ENCODE data around the gene TBL3. TPM values are rescaled to one million over a fixed set of nuclear protein-coding genes. Genes with fewer than 3 reads are reported as not detected.

TBL3 gene
- total RNA-seq, 1 donor from 2014 or later: 26.8 TPM

- Mint-ChIP-seq H3K27ac (ENCODE audit: unreplicated experiment) (no peak overlapping the region), H3K4me3 (ENCODE audit: unreplicated experiment) (peak overlapping the region; percentile 81), H3K9me3 (ENCODE audit: unreplicated experiment) (peaks cover 6% of the 10 kb centered on the region), H3K36me3 (ENCODE audit: unreplicated experiment) (no peaks in the 10 kb centered on the region), H3K27me3 (ENCODE audit: unreplicated experiment) (peaks cover 4% of the 10 kb centered on the region), H3K4me1 (ENCODE audit: low read depth, unreplicated experiment) (peaks cover 11% of the 10 kb centered on the region)
- TF ChIP-seq CTCF (IDR thresholded peaks at IDR 0.05; ENCODE audit: partially characterized antibody, unreplicated experiment): no peak
- DNase-seq: no peak
Measured at GRCh38 chr16:1929105-1929504, 42.7 kb upstream of the TBL3 start.

- H3K36me3 Mint-ChIP-seq (ENCODE audit: unreplicated experiment): no peaks in the 10 kb centered on the region
Measured at GRCh38 chr16:1929578-1930337, 42.1 kb upstream of the TBL3 start.

GRCh38 chr16:1930338-1930720, 41.5 kb upstream of the TBL3 start:
- no peak for DNase-seq
- Mint-ChIP-seq H3K9me3 (ENCODE audit: unreplicated experiment) (peaks cover 4% of the 10 kb centered on the region), H3K27me3 (ENCODE audit: unreplicated experiment) (peaks cover 4% of the 10 kb centered on the region), H3K4me1 (ENCODE audit: low read depth, unreplicated experiment) (peaks cover 6% of the 10 kb centered on the region), H3K27ac (ENCODE audit: unreplicated experiment) (no peak overlapping the region), H3K4me3 (ENCODE audit: unreplicated experiment) (no peak overlapping the region), H3K36me3 (ENCODE audit: unreplicated experiment) (no peaks in the 10 kb centered on the region)
- no peak for TF ChIP-seq CTCF (IDR thresholded peaks at IDR 0.05; ENCODE audit: partially characterized antibody, unreplicated experiment)

More at GRCh38 chr16:1929578-1930337, 42.1 kb upstream of the TBL3 start:
- peak; percentile 97 for DNase-seq
- peaks cover 6% of the 10 kb centered on the region for H3K9me3 Mint-ChIP-seq (ENCODE audit: unreplicated experiment)
- no peak overlapping the region for H3K27ac Mint-ChIP-seq (ENCODE audit: unreplicated experiment)
- no peak overlapping the region for H3K4me3 Mint-ChIP-seq (ENCODE audit: unreplicated experiment)
- peak; percentile 99 for TF ChIP-seq CTCF (IDR thresholded peaks at IDR 0.05; ENCODE audit: partially characterized antibody, unreplicated experiment)
- peaks cover 8% of the 10 kb centered on the region for H3K4me1 Mint-ChIP-seq (ENCODE audit: low read depth, unreplicated experiment)
- H3K27me3 Mint-ChIP-seq (ENCODE audit: unreplicated experiment): peaks cover 4% of the 10 kb centered on the region

GRCh38 chr16:1932050-1933028, 39.5 kb upstream of the TBL3 start:
- peaks cover 4% of the 10 kb centered on the region for H3K4me1 Mint-ChIP-seq (ENCODE audit: low read depth, unreplicated experiment)
- H3K9me3 Mint-ChIP-seq (ENCODE audit: unreplicated experiment): peaks cover 3% of the 10 kb centered on the region

More at GRCh38 chr16:1932050-1933028, 39.5 kb upstream of the TBL3 start:
- Mint-ChIP-seq H3K27ac (ENCODE audit: unreplicated experiment) (no peak overlapping the region), H3K36me3 (ENCODE audit: unreplicated experiment) (no peaks in the 10 kb centered on the region), H3K27me3 (ENCODE audit: unreplicated experiment) (peaks cover 2% of the 10 kb centered on the region), H3K4me3 (ENCODE audit: unreplicated experiment) (no peak overlapping the region)
- DNase-seq: peak; percentile 39
- no peak for TF ChIP-seq CTCF (IDR thresholded peaks at IDR 0.05; ENCODE audit: partially characterized antibody, unreplicated experiment)
